NOMO-1 (cell line): ENCODE data around the gene ISG20L2.
A peak's percentile ranks its signal among the peaks of the same experiment; 100 is the strongest.
"Not testable (repeated sequence)": the region's sequence is repeated elsewhere in the genome, so short reads cannot be mapped to it uniquely, and the experiment has no call there.

Source experiments
- DNase-seq, 2 experiments: peaks; one replicate each; lab custom pipeline; 2025; ENCODE audit not compliant: unreplicated experiment in 2 of 2; lab: John Stamatoyannopoulos, UW

The ISG20L2 gene, protein sequence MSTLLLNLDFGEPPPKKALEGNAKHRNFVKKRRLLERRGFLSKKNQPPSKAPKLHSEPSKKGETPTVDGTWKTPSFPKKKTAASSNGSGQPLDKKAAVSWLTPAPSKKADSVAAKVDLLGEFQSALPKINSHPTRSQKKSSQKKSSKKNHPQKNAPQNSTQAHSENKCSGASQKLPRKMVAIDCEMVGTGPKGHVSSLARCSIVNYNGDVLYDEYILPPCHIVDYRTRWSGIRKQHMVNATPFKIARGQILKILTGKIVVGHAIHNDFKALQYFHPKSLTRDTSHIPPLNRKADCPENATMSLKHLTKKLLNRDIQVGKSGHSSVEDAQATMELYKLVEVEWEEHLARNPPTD

GRCh38 chr1:156728599-156729462, at the start of gene ISG20L2:
ISG20L2 (minus strand) TSS chr1:156728766; CDS start chr1:156727652, 1,114 bp downstream.
- peak; percentile 97 for DNase-seq

DNA sequence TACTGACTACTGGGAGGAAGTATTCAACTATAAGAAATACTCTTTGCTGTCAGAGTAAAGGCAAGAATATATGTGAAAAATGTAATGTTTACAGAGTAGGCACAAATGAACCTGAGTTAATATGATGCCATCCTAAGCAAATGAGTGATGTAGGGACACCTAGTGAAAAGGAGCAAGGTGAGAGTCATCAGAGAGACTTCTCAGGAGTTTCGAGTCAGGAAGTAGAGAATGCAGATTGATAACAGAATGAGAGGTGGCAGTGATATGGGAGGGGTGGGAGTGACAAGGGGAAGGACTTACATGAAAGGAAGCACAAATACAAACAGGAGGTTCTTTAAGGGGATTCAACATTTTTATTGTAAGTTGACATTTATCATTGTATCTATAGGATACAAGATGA, 49.0 kb upstream of the ISG20L2 start:
- no peak for DNase-seq

GRCh38 chr1:156776942-156777341, 48.4 kb upstream of the ISG20L2 start:
- no peak for DNase-seq

GRCh38 chr1:156775799-156776198, 47.2 kb upstream of the ISG20L2 start:
- no peak for DNase-seq

DNA sequence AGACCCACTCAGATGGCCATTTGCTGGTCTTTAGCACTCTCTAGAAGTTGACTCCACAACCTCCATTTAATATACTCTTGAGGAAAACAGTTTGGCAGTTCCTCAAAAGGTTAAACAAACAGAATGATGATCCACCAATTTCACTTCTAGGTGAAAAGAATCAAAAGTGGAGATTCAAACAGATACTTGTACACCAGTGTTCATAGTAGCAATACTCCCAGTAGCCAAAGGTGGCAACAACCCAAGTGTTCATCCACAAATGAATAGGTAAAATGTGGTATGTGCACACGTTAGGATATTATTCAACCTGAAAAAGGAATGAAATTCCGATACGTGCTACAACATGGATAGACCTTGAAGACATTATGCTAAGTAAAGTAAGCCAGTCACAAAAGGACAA, 45.0 kb upstream of the ISG20L2 start:
- no peak for DNase-seq

- DNase-seq = no peak
Observed at GRCh38 chr1:156772728-156773497, 44.3 kb upstream of the ISG20L2 start.

DNA sequence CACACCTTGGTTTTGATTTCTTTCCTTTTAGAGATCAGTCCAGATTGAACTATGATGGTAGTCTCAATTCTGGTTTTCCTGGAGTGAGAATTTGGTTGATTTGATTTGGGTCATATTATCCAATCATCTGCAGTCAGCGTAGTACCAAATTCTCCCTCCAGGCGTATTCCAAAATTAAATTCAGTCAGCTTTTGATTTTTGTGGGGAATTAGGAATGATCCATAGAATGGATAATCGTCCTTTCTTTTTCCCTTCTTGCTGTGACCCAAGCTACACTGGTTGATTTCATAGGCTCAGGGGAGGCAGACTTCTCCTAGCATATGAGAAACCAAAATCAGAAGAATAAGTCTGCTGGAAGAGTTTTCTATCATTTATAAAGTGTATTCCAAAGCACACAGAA, 43.7 kb upstream of the ISG20L2 start:
- DNase-seq = no peak

- no peak for DNase-seq
Observed at GRCh38 chr1:156768610-156769295, 40.2 kb upstream of the ISG20L2 start.

- DNase-seq = peak in 1 of 2 experiments; percentile 19
Observed at GRCh38 chr1:156767879-156768604, 39.5 kb upstream of the ISG20L2 start.

- DNase-seq = peak; percentile 99 to 100
Observed at GRCh38 chr1:156767101-156767878, 38.7 kb upstream of the ISG20L2 start, which contains the start of gene PRCC. PRCC (plus strand) TSS chr1:156767535; CDS start chr1:156767772, 237 bp downstream.

- peak in 1 of 2 experiments; percentile 4 for DNase-seq
Observed at GRCh38 chr1:156766298-156767100, 37.9 kb upstream of the ISG20L2 start.

- DNase-seq = peak; percentile 39 to 78
Observed at GRCh38 chr1:156765666-156766065, 37.1 kb upstream of the ISG20L2 start.

GRCh38 chr1:156765136-156765535, 36.6 kb upstream of the ISG20L2 start:
- not testable (repeated sequence) for DNase-seq

GRCh38 chr1:156760796-156761104, 32.2 kb upstream of the ISG20L2 start:
- no peak for DNase-seq

DNA sequence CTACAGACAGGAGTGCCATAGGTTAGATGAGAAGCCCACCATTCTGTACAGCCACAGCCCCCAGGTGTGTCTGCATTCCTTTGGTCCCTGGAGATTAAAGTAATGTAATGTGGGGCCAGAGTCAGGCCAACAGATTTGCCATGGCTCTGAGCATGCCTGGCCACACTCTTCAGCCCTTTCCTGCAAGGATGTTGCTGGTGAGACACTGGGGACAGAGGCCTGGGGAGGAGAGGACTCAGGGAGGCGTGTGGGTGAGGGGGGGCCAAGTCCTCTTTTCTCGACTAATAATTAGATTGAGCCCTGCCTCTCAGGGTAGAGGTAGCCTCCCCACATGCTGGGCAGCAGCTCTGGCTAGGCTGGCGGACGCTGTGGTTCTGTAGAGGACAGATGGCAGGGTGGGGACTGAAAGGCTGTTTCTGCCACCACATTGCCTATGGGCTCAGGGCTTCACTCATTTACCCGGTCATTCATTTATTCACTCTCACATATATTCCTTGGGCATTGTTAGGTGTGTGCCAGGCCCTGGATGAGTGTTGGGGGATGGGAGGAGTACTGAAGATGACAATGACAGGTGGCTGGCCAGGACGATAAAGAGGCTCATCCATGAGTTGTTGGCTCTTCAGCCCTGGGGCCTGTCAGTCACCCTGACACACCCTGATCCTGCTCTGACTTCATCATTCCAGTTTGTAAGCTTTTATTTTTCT, 31.7 kb upstream of the ISG20L2 start:
- no peak for DNase-seq

- not testable (repeated sequence) for DNase-seq
Observed at GRCh38 chr1:156757572-156758253, 29.1 kb upstream of the ISG20L2 start.

DNA sequence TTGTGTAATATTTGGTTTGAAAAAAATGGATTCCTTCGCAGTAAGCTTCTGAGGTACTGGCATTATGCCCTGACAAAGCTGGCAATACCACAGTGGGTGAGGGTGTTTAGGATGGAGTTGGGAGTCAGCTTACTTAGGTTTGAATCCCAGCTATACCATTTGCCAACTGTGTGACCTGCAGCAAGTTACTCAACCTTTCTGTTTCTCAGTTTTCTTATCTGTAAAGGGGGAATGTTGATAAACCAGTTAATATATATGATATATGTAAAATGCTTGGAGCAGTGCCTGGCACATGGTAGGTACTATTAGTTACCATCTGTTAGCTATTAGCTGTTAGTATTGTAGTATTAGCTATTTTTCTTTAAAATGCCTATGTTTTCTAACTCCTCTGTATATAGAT, 27.8 kb upstream of the ISG20L2 start:
- DNase-seq = no peak
